HG02852 (cell line): ENCODE data around the gene ITK.
"Not testable (repeated sequence)": the region's sequence is repeated elsewhere in the genome, so short reads cannot be mapped to it uniquely, and the experiment has no call there.

Experiments used
- ATAC-seq: cut with Tn5 transposase; IDR thresholded peaks from one replicate; pipeline ENCODE4 v1.9.1; 2021; ENCODE audit warnings: mild to moderate bottlenecking, moderate library complexity; ENCODE audit not compliant: unreplicated experiment

Gene ITK

DNA sequence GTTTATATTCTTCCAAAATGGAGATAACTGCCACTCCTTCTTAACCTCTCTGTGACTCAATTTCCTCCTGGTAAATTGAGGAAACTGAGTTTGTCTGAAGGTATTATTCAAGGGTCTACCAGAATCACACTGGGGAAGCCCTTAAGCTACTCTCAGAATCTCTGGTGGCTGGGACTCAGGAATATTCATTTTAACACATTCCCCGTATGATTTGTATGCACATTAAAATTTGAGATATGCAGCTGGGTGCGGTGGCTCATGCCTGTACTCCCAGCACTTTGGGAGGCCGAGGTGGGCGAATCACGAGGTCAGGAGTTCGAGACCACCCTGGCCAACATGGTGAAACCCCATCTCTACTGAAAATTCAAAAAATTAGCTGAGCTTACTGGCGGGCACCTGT lies 64.1 kb downstream of the ITK start:
- not testable (repeated sequence) for ATAC-seq

DNA sequence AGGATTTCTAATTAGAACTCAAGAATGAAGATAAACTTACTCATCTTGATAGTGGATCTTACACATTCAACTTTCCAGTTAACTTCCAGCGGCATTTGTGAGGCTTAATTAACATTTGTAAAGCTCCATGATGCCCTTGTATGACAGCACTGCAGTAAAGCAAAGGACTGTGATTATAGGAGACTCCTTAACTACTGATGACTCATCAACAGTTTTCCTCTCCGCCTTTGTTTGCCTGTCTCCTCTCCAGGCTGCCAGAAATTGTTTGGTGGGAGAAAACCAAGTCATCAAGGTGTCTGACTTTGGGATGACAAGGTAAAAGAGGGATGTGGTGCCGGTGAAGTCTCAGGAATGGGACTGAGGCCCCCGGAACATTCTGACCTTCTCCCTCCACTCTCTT lies 64.8 kb downstream of the ITK start:
- ATAC-seq: no peak

DNA sequence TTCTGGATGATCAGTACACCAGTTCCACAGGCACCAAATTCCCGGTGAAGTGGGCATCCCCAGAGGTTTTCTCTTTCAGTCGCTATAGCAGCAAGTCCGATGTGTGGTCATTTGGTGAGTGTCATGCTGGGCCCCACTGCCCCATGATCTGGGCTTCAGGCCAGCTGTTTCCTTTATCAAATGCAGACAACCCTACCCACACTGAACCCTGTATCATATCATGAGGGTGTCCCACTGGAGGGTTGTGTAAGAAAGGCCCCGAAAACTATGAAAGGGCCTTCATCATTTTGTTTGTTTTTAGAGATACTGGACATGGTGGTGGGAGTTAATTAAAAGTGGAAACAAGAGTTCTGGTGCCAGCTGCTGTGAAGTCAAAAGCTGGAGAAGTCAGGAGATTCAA lies 65.2 kb downstream of the ITK start:
- ATAC-seq: no peak

DNA sequence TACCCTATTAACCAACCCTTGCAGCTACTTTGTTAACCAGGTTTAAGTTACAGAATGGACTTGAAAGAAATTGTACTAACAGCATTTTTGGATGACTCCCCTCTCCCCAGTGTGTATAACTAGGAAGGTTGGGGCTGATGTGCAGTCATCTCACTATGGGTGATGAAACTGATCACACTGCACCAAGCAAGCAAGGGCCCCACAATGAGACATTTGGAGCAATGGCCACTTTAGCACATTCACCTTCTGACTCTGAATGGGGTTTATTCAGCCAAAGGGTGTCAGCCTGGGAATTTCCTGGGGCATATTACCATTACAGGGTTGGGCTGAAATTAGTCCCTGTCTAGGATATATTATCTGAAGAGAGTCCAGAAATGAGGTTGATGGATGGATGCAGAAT lies 66.6 kb downstream of the ITK start:
- ATAC-seq: peak; percentile 90

DNA sequence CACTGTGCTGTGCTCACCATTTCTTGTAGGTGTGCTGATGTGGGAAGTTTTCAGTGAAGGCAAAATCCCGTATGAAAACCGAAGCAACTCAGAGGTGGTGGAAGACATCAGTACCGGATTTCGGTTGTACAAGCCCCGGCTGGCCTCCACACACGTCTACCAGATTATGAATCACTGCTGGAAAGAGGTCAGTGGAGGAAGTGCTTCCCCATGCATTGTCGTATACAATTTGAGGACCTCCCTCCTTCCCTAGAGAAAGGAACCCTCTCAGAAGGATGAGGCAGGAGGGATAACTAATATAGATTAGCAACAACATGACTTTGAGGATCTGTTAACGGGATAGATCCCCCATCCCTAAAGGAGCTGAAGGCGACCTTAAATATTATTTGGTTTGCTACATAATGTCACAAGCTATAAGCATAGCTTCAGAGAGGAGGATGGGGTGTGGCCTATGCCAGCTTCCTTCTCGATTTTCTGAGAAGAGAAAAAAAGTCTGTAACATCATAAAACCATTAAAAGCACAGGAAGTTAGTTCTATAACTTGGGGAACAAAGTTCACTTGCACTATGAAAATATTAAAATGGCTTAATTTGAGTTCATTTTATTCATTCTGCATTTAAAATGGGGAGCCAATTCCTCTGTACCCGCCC lies 68.3 kb downstream of the ITK start:
- no peak for ATAC-seq

DNA sequence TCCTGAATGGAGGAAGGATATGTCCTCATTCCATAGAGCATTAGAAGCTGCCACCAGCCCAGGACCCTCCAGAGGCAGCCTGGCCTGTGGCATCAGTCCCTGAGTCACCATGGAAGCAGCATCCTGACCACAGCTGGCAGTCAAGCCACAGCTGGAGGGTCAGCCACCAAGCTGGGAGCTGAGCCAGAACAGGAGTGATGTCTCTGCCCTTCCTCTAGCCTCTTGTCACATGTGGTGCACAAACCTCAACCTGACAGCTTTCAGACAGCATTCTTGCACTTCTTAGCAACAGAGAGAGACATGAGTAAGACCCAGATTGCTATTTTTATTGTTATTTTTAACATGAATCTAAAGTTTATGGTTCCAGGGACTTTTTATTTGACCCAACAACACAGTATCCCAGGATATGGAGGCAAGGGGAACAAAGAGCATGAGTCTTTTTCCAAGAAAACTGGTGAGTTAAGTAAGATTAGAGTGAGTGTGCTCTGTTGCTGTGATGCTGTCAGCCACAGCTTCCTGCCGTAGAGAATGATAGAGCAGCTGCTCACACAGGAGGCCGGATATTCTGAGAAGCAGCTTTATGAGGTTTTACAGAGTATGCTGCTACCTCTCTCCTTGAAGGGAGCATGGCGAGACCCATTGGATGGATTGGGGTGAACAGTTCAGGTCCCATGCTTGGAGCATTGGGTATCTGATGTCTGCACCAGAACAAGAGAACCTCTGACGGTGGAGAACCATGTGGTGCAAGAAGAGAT lies 72.2 kb downstream of the ITK start:
- ATAC-seq: peak; percentile 92

DNA sequence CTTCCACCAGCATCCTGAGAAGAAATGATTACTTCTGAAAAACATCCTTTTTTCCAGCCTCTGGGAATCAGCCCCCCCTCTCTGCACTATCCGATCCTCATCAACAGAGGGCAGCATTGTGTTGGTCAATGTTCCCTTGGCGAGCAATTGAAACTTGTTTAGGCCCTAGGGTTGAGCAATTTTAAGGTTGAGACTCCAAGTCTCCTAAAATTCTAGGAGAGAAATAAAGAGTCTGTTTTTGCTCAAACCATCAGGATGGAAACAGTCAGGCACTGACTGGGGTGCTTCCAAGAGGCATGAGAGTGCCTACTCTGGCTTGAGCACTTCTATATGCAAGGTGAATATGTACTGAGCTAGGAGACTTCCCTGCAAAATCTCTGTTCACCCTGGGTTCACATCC lies 72.9 kb downstream of the ITK start:
- peak; percentile 38 for ATAC-seq

DNA sequence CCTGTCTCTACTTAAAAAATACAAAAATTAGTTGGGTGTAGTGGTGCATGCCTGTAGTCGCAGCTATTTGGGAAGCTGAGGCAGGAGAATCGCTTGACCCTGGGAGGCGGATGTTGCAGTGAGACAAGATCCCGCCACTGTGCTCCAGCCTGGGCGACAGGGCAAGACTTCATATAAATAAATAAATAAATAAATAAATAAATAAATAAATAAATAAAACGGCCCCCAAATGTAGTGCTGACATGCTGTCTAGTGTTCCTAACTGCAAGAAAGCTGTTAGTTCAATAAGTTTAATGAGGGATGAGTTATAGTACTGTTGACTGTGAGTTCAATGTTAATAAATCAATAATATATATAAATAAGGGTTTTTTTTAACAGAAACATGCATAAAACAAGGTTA lies 77.8 kb downstream of the ITK start:
- ATAC-seq: no peak

DNA sequence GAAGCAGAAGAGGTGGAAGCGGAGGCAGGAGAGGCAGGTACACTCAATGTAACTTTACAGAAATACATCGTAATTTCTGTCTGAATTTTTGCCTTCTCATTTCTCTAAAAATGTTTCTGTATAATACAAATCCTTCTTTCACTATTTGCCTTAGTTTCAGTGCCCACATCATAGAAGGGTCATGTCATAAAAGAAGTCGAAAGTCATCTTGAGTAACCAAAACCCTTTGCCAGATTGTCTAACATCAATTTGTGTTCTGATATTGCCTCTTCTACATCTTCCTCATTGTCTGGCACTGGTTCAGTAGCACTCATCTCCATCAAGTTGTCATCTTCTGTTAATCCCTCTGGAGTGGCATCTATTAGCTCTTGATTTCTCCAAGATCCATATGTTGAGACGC lies 79.1 kb downstream of the ITK start:
- no peak for ATAC-seq

DNA sequence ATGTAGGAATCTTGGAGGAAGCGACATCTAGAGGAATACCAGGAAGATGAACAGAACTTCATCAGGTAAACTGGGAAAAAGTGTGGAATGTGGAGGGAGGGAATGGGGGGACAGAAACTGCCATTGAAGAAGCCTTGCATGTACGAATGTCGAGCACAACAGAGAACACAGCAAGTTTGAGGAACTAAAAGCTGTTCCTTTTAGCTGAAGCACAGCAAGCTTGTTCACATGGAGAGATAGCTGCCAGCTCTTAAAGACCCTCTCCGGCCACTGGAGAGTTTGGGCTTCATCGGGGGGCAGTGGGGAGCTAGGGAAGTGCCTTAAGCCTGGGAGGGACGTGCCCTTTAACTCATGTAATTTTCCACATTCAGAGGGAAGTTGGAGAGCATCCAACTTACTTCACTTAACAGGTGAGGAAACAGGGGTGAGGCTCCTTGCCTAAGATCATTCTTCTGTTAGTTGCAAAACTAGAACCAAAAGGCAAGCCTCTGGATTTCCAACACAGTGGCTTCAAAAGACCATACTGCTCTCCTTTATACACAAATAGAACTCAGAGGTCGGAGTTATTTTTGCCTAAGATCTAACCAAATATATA lies 83.0 kb downstream of the ITK start:
- no peak for ATAC-seq

DNA sequence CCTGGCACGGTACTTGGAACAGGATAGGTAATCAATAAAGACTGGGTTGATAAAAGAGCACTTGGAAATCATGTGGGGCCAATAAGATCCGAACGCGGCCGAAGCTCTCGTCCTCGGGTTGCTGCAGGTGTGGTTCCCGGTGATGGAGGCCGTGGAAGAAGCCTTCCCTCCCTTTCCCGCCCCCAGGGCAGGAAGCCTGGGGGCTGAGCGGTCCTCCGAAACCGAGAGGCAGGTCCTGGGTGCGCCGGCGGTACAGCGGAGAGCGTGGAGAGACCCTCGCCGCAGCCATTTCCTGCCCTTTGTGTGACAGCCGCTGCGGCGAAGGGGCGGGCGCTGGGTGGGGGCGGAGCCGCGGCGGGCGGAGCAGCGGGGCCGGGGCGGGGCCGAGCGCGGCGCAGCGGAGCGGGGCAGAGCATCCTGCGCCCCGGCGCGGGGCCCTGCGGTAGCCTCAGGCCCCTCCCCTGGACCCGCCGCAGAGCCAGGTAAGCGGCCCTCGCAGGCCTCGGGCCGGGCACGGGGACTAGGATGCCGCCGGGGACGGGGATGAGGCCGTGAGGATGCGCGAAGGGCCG lies 85.2 kb downstream of the ITK start, which contains the start of gene CYFIP2:
Gene CYFIP2, plus strand, starts transcription at position 410 of the 572 bp plus-strand sequence. CDS start 19,239 bp downstream, outside the sequence.
- peak; percentile 85 for ATAC-seq

DNA sequence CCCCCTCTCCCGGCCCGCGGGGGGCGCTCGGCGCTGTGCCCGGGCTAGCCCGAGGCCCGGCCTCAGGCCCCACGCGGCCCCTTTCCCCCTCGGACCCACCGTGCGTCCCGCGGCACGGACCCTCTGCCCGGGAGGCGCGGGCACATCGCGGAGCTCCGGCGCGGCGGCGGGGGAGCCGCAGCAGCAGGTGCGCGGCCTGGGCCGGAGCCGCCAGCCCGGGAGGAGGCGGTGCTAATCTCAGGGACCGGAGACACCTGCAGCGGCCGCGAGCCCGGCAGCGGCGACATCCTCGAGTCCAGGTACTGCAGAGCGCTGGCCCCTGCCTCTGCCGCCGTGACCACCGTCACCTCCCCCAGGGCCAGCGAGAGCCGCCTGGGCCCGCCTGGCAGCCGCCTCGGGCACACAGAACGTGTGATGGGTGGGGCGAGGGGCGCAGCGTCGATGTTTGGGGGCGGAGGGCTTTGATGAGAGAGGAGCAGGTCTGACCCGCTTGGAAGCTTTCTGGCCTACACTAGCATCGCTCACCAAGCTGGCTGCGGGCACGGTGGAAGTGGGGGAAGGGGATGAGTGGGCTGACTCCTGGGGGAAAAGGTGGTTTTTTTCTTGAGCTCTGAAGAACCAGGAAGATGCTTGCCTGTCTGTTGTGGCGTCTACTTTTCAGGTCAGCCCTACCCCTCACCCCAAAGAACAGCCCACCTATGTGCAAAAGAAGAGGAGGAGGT lies 85.8 kb downstream of the ITK start:
- peak; percentile 58 for ATAC-seq

DNA sequence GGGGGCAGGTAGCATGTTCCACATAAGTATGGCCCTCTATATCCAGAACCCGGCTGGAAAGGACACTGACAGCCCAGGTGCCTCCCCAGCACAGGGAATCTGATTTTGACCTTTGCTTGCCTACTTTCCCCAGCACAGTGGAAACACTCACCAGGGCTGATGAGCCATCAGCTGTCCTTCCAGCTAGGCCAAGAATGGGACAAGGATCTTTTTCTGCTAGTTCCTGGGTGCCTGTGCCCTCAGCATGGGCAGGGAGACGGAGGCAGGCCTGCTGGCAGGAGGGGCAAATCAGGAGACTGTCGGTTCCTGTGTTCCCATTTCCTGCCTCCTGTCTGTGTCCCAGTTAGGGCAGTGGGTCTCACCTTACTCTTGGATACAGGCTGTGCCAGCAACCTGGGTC lies 86.4 kb downstream of the ITK start:
- no peak for ATAC-seq

DNA sequence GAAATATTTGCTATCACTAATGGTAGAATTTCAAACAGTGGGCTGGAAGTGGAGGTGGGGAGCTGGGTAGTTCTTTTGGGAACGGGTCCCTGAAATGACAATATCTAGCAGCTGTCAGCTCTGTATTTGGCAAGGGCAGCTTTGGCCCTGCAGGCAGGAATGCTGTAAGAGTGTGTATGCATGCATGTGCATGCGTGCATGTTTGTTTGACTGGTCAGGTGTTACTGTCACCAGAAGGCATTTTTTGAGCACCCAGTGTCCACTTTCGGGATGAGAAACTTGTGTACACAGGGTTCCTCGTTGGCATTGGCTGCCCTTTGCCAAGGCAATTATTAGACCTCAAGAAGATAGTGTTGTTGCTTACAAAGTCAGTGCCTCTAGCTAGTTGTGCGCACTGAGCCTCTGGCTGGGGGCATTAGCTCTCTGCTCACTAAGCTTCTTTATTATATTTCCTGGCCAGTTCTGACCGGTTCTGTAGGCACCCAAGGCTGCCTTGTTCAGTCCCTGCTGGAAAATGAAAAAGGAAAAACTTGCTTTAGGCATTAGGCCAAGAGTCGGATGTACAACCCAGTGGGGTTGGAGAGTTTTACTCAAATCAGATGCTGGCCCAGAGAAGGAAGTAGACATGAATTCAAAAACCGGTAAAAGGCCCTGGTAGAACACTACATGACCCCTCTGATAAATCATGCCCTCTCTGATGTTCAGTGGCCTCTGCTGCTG lies 87.3 kb downstream of the ITK start:
- no peak for ATAC-seq

DNA sequence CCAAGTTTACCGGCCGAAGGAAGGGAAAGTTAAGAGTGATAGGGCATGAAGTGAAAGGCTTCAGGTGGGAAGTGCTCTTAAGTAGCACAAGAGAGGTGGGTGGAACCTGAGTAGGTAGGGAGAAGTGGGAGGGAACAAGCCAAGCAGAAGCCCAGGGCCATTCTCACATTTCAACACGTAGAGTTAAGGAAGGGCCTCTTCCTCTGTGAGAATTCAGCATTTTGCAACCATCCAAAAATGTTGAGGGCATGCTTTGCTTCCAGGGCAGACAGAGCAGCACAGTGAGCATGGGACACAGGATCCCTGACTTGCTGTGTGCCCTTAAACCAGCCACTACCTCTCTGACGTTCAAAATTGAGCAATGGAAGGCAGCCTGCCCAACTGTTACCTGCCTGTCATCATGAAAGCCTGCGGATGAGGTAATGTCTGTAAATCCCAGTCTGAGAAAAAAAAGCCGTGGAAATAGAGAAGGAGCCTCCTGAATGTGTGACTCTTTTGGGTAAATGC lies 88.6 kb downstream of the ITK start:
- ATAC-seq: no peak

DNA sequence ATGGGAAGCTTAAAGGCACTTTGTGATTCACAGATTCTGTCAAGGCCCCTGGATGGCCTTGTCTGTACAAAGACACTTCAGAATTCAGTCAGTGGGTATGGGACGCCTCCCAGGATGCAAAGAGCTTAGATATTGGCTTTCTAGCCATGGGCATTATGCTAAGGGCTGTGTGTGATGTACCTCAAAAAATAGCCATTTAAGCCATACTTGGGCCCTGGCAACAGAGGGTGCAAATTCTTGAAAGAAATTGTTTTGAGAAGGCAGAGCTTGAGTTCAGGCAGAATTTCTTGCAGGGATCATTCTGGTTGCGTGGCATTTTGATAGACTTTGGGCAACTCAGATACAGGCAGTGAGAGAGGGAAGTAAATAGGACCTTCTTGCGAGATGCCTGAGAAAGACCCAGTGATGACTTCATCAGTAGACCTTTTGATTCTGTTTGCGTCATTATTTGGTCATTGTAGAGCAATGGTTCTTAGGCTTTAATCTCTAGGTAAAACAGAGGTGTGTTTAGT lies 89.2 kb downstream of the ITK start:
- no peak for ATAC-seq

DNA sequence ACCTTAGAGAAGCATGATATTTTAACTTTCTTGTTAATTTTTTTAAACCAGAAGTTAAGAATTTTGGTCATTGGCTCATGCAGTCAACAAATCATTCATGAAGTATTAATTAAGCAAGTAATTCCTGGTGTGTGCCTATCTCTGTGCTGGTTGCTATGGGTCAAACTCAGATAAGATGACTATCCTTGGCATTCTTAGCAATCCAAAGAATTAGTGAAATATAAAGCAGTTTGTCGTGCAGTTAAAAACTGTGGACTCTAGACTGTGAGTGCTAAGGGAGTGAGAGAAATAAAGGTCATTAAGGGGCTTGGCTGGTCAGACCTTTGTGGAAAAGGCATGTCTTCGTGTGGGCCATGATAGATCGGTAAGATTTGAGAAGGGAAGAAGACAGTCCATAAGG lies 90.1 kb downstream of the ITK start:
- no peak for ATAC-seq

DNA sequence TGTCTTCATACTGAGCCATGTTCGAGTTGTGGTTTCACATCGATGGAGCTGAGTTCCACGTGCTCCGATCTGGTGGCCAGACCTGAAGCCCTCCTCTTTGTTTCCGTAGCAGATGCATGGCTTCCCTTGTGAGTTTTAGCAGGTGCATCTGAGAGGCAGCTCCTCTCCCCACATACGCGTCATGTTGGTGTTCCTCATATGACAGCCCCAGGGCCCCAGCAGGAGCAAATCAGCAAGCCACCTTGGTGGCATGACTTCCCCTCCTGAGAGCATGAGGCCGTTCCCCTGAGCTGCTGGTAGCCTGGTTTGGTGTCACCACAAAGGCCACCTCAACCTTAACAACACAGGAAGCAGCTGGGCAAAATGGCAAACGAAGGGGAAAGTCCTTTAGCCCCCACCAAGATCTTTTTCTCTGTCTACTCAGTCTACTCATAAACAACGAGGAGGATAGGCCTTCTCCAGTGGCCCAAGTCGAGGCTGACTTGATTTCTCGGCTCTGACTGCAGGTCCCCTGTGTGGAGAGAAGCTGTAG lies 91.2 kb downstream of the ITK start:
- peak; percentile 84 for ATAC-seq

DNA sequence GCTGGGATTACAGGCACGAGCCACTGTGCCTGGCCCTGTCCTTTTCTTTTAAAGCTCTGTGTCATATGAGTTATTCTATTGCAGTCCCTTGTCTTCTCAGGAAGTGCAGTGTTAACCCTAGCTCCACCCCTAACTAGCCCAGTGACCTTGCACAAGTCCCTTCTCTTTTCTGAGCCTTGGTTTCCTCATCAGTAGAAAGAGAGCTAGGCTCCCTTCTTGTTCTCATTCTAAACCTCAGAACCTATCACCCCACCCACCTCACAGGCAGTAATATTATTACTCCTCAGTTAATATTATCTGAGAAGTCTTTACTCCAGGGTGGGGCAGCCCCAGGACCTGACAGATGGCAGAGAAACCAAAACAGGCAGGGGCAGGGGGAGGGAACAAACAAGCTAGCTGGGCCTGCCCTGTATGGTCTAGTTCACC lies 92.5 kb downstream of the ITK start:
- peak; percentile 42 for ATAC-seq

DNA sequence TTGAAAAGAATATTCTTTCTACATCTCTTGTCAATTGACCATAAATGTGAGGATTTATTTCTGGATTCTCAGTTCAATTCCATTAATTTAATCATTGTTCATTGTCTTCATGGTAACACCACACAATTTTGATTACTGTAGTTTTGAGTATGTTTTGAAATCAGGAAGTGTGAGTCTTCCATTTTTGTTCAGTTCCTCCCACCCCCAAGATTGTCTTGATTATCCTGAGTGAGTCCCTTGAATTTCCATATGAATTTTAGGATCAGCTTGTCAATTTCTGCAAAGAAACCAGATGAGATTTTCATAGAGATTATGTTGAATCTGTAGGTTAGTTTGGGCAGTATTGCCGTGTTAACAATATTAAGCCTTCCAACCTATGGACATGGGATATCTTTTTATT lies 94.8 kb downstream of the ITK start:
- ATAC-seq: no peak
